WTC11 (cell line): ENCODE data around the gene MT1F. TPM values are rescaled to one million over a fixed set of nuclear protein-coding genes. Genes with fewer than 3 reads are reported as not detected.

Experiments
- ATAC-seq: fragments of 200-7000 bp; cut with Tn5 transposase; 2 replicates; pipeline ENCODE4 v1.10.0; 2021; ENCODE audit warnings: mild to moderate bottlenecking, moderate library complexity
- CTCF ChIA-PET: fragments of 300-600 bp; sonication (Branson Sonifier 250); formaldehyde crosslinking; loops from one replicate; lab custom pipeline; 2021; ENCODE audit warnings: antibody characterized with exemption; lab: Charles Lee
- POLR2A ChIA-PET: fragments of 350-600 bp; sonication (Branson Sonifier 250); formaldehyde crosslinking; loops from one replicate; lab custom pipeline; 2021; ENCODE audit warnings: antibody characterized with exemption; lab: Charles Lee
- DNase-seq: peaks from one replicate; pipeline ENCODE4 v3.0.0; 2021; ENCODE audit warnings: low spot score
- H3K27ac Mint-ChIP-seq: 2 replicates; pipeline ENCODE4 v1.8.0; 2021; ENCODE audit warnings: mixed read lengths
- H3K27me3 Mint-ChIP-seq: 2 replicates; pipeline ENCODE4 v1.8.0; 2021; ENCODE audit warnings: low read depth, mild to moderate bottlenecking, moderate library complexity, mixed read lengths
- H3K36me3 Mint-ChIP-seq: 2 replicates; pipeline ENCODE4 v1.8.0; 2021; ENCODE audit warnings: mixed read lengths
- H3K4me1 Mint-ChIP-seq: 2 replicates; pipeline ENCODE4 v1.8.0; 2022; ENCODE audit warnings: mixed read lengths
- H3K4me3 Mint-ChIP-seq: 2 replicates; pipeline ENCODE4 v1.8.0; 2021; ENCODE audit warnings: mild to moderate bottlenecking, moderate library complexity, mixed read lengths
- H3K9me3 Mint-ChIP-seq: 2 replicates; pipeline ENCODE4 v1.8.0; 2021; ENCODE audit warnings: mixed read lengths
- CDX4 ChIP-seq: fragments of 250-450 bp; sonication (Bioruptor Pico); IDR thresholded peaks from 2 replicates; pipeline ENCODE4 v1.9.0; 2021; ENCODE audit warnings: moderate library complexity, mild to moderate bottlenecking, inconsistent platforms, borderline replicate concordance
- E2F5 ChIP-seq: sonication (generic); formaldehyde crosslinking; IDR thresholded peaks from 2 replicates; pipeline ENCODE4 v1.8.1; 2022; ENCODE audit warnings: mild to moderate bottlenecking, moderate library complexity, missing genetic modification reagents
- ELF4 ChIP-seq: sonication (generic); formaldehyde crosslinking; IDR thresholded peaks from 2 replicates; pipeline ENCODE4 v1.8.1; 2022; ENCODE audit warnings: low read depth, mild to moderate bottlenecking, moderate library complexity, missing genetic modification reagents
- IRF1 ChIP-seq: sonication (generic); formaldehyde crosslinking; IDR thresholded peaks from 2 replicates; pipeline ENCODE4 v1.8.0; 2023; ENCODE audit warnings: missing genetic modification reagents
- NFYB ChIP-seq: sonication (generic); formaldehyde crosslinking; conservative IDR thresholded peaks from 2 replicates; pipeline ENCODE4 v1.8.0; 2022; ENCODE audit warnings: low read depth, missing genetic modification reagents
- SOX15 ChIP-seq: fragments of 250-450 bp; sonication (Bioruptor Pico); IDR thresholded peaks from 2 replicates; pipeline ENCODE4 v1.9.0; 2021; ENCODE audit warnings: mild to moderate bottlenecking
- TP53 ChIP-seq: sonication (generic); formaldehyde crosslinking; IDR thresholded peaks from 2 replicates; pipeline ENCODE4 v1.8.1; 2023; ENCODE audit warnings: mild to moderate bottlenecking, missing genetic modification reagents
- USF1 ChIP-seq: sonication (generic); formaldehyde crosslinking; IDR thresholded peaks from 2 replicates; pipeline ENCODE4 v1.8.0; 2022; ENCODE audit warnings: mild to moderate bottlenecking, missing genetic modification reagents
- ZNF138 ChIP-seq: sonication (generic); formaldehyde crosslinking; conservative IDR thresholded peaks from 2 replicates; pipeline ENCODE4 v1.8.1; 2022; ENCODE audit warnings: mild to moderate bottlenecking, moderate library complexity, missing genetic modification reagents
- ZNF425 ChIP-seq: fragments of 250-450 bp; sonication (Bioruptor Pico); conservative IDR thresholded peaks from 2 replicates; pipeline ENCODE4 v1.9.0; 2021; ENCODE audit warnings: mild to moderate bottlenecking
- total RNA-seq: library from RNA; stranded (reverse); gene quantifications from 3 replicates; pipeline ENCODE4 v1.2.3, GENCODE V29; 2021
- TF ChIP-seq, protein P1 (sequence below): sonication (generic); formaldehyde crosslinking; IDR thresholded peaks from 2 replicates; pipeline ENCODE4 v1.8.1; 2023; ENCODE audit warnings: mild to moderate bottlenecking, missing genetic modification reagents, borderline replicate concordance
- TF ChIP-seq, protein P2 (sequence below): sonication (generic); formaldehyde crosslinking; IDR thresholded peaks from 2 replicates; pipeline ENCODE4 v1.8.1; 2023; ENCODE audit warnings: mild to moderate bottlenecking, missing genetic modification reagents
- TF ChIP-seq, protein P3 (sequence below): sonication (generic); formaldehyde crosslinking; IDR thresholded peaks from 2 replicates; pipeline ENCODE4 v1.8.0; 2022; ENCODE audit warnings: mild to moderate bottlenecking, missing genetic modification reagents
- TF ChIP-seq, protein P4 (sequence below): sonication (generic); formaldehyde crosslinking; IDR thresholded peaks from 2 replicates; pipeline ENCODE4 v1.8.0; 2023; ENCODE audit warnings: missing genetic modification reagents, mild to moderate bottlenecking, borderline replicate concordance
- TF ChIP-seq, protein P5 (sequence below): fragments of 250-450 bp; sonication (Bioruptor Pico); IDR thresholded peaks from 2 replicates; pipeline ENCODE4 v2.1.2; 2022; ENCODE audit warnings: mild to moderate bottlenecking, moderate library complexity

MT1F gene
- total RNA-seq, 1 experiment from 2014 or later, result 58.2 TPM

GRCh38 chr16:56614549-56614991 is 43.2 kb upstream of the MT1F start:
- CTCF ChIA-PET, result no interaction called here
- POLR2A ChIA-PET, result no interaction called here
- TF ChIP-seq TP53 (CRISPR knock-in tag) (no peak), E2F5 (no peak), NFYB (no peak), ELF4 (CRISPR knock-in tag) (no peak), CDX4 (CRISPR knock-in tag) (no peak), ZNF138 (CRISPR knock-in tag) (no peak), SOX15 (CRISPR knock-in tag) (no peak), USF1 (CRISPR knock-in tag) (no peak), IRF1 (no peak), ZNF425 (CRISPR knock-in tag) (no peak)
- TF ChIP-seq, protein P1, sequence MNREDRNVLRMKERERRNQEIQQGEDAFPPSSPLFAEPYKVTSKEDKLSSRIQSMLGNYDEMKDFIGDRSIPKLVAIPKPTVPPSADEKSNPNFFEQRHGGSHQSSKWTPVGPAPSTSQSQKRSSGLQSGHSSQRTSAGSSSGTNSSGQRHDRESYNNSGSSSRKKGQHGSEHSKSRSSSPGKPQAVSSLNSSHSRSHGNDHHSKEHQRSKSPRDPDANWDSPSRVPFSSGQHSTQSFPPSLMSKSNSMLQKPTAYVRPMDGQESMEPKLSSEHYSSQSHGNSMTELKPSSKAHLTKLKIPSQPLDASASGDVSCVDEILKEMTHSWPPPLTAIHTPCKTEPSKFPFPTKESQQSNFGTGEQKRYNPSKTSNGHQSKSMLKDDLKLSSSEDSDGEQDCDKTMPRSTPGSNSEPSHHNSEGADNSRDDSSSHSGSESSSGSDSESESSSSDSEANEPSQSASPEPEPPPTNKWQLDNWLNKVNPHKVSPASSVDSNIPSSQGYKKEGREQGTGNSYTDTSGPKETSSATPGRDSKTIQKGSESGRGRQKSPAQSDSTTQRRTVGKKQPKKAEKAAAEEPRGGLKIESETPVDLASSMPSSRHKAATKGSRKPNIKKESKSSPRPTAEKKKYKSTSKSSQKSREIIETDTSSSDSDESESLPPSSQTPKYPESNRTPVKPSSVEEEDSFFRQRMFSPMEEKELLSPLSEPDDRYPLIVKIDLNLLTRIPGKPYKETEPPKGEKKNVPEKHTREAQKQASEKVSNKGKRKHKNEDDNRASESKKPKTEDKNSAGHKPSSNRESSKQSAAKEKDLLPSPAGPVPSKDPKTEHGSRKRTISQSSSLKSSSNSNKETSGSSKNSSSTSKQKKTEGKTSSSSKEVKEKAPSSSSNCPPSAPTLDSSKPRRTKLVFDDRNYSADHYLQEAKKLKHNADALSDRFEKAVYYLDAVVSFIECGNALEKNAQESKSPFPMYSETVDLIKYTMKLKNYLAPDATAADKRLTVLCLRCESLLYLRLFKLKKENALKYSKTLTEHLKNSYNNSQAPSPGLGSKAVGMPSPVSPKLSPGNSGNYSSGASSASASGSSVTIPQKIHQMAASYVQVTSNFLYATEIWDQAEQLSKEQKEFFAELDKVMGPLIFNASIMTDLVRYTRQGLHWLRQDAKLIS (CRISPR knock-in tag), result no peak
- TF ChIP-seq, protein P2, sequence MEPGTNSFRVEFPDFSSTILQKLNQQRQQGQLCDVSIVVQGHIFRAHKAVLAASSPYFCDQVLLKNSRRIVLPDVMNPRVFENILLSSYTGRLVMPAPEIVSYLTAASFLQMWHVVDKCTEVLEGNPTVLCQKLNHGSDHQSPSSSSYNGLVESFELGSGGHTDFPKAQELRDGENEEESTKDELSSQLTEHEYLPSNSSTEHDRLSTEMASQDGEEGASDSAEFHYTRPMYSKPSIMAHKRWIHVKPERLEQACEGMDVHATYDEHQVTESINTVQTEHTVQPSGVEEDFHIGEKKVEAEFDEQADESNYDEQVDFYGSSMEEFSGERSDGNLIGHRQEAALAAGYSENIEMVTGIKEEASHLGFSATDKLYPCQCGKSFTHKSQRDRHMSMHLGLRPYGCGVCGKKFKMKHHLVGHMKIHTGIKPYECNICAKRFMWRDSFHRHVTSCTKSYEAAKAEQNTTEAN (CRISPR knock-in tag), result no peak
- TF ChIP-seq, protein P3, sequence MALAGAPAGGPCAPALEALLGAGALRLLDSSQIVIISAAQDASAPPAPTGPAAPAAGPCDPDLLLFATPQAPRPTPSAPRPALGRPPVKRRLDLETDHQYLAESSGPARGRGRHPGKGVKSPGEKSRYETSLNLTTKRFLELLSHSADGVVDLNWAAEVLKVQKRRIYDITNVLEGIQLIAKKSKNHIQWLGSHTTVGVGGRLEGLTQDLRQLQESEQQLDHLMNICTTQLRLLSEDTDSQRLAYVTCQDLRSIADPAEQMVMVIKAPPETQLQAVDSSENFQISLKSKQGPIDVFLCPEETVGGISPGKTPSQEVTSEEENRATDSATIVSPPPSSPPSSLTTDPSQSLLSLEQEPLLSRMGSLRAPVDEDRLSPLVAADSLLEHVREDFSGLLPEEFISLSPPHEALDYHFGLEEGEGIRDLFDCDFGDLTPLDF (CRISPR knock-in tag), result no peak
- TF ChIP-seq, protein P4, sequence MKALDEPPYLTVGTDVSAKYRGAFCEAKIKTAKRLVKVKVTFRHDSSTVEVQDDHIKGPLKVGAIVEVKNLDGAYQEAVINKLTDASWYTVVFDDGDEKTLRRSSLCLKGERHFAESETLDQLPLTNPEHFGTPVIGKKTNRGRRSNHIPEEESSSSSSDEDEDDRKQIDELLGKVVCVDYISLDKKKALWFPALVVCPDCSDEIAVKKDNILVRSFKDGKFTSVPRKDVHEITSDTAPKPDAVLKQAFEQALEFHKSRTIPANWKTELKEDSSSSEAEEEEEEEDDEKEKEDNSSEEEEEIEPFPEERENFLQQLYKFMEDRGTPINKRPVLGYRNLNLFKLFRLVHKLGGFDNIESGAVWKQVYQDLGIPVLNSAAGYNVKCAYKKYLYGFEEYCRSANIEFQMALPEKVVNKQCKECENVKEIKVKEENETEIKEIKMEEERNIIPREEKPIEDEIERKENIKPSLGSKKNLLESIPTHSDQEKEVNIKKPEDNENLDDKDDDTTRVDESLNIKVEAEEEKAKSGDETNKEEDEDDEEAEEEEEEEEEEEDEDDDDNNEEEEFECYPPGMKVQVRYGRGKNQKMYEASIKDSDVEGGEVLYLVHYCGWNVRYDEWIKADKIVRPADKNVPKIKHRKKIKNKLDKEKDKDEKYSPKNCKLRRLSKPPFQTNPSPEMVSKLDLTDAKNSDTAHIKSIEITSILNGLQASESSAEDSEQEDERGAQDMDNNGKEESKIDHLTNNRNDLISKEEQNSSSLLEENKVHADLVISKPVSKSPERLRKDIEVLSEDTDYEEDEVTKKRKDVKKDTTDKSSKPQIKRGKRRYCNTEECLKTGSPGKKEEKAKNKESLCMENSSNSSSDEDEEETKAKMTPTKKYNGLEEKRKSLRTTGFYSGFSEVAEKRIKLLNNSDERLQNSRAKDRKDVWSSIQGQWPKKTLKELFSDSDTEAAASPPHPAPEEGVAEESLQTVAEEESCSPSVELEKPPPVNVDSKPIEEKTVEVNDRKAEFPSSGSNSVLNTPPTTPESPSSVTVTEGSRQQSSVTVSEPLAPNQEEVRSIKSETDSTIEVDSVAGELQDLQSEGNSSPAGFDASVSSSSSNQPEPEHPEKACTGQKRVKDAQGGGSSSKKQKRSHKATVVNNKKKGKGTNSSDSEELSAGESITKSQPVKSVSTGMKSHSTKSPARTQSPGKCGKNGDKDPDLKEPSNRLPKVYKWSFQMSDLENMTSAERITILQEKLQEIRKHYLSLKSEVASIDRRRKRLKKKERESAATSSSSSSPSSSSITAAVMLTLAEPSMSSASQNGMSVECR (CRISPR knock-in tag), result no peak
- TF ChIP-seq, protein P5, sequence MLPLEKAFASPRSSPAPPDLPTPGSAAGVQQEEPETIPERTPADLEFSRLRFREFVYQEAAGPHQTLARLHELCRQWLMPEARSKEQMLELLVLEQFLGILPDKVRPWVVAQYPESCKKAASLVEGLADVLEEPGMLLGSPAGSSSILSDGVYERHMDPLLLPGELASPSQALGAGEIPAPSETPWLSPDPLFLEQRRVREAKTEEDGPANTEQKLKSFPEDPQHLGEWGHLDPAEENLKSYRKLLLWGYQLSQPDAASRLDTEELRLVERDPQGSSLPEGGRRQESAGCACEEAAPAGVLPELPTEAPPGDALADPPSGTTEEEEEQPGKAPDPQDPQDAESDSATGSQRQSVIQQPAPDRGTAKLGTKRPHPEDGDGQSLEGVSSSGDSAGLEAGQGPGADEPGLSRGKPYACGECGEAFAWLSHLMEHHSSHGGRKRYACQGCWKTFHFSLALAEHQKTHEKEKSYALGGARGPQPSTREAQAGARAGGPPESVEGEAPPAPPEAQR, result no peak
- TF ChIP-seq, all 79 proteins: peak for 0

More at GRCh38 chr16:56614549-56614991, 43.2 kb upstream of the MT1F start:
- Mint-ChIP-seq H3K27ac (no peak overlapping the region), H3K36me3 (no peaks in the 10 kb centered on the region), H3K4me1 (peaks cover 42% of the 10 kb centered on the region), H3K27me3 (peaks cover 93% of the 10 kb centered on the region), H3K4me3 (no peak overlapping the region), H3K9me3 (no peaks in the 10 kb centered on the region)
- ATAC-seq (no peak), DNase-seq (no peak)
